Ovary (tissue), 9 donors: ENCODE measurements around the gene ASPA. TPM values are rescaled to one million over a fixed set of nuclear protein-coding genes. Genes with fewer than 3 reads are reported as not detected.

ENCODE experiments used
- DNase-seq, 5 donors: peaks; one replicate each; pipeline ENCODE4 v3.0.0-alpha.2; 2019 to 2020
- H3K27ac ChIP-seq, 2 donors: fragments of 200-600 bp; one replicate each; pipeline versions ENCODE4 v1.5.1 to v1.8.0; 2019 to 2022
- H3K27me3 ChIP-seq: fragments of 200-600 bp; one replicate; pipeline ENCODE4 v1.8.0; 2022
- H3K36me3 ChIP-seq: fragments of 200-600 bp; sonication (generic); one replicate; pipeline ENCODE4 v1.5.1; 2019
- H3K4me1 ChIP-seq: one replicate; pipeline ENCODE4 v1.8.1; 2013; ENCODE audit warnings: mild to moderate bottlenecking, moderate library complexity; ENCODE audit not compliant: insufficient read depth
- H3K4me3 ChIP-seq: fragments of 200-600 bp; sonication (generic); one replicate; pipeline ENCODE4 v1.5.1; 2017
- H3K9me3 ChIP-seq, 2 donors: fragments of 200-600 bp in 1 of 2; sonication (generic) in 1 of 2; one replicate each; pipeline versions ENCODE4 v1.5.1 to v1.8.1; 2013 to 2019; ENCODE audit warnings: mild to moderate bottlenecking in 1 of 2, moderate library complexity in 1 of 2
- CTCF ChIP-seq, 3 donors: fragments of 450-650 bp in 2 of 3; fragments of 200-600 bp in 1 of 3; IDR thresholded peaks; one replicate each; pipeline versions ENCODE4 v1.5.1 to v1.8.0; 2016 to 2022; ENCODE audit warnings: antibody characterized with exemption in 3 of 3, mild to moderate bottlenecking in 1 of 3
- EP300 ChIP-seq: sonication (generic); formaldehyde crosslinking; IDR thresholded peaks from one replicate; pipeline ENCODE4 v1.6.1; 2017; ENCODE audit warnings: antibody characterized with exemption
- POLR2A ChIP-seq: fragments of 450-650 bp; IDR thresholded peaks from one replicate; pipeline ENCODE4 v1.6.1; 2017; ENCODE audit warnings: antibody characterized with exemption, mild to moderate bottlenecking, moderate library complexity
- WGBS, 3 donors: extraction: QIAGEN DNeasy Blood & Tissue Kit in 1 of 3; methylation state at CpG; one replicate each; pipeline versions ENCODE4 v1.1.5 to v1.1.7; 2013 to 2017; 5-methylcytosine and 5-hydroxymethylcytosine counted together
- intact Hi-C, 4 donors: fragments of 100-400 bp; cut with DNase I; formaldehyde crosslinking; loops; one replicate each; pipeline versions ENCODE4 v1.11.0 to v1.15.1; 2022 to 2023
- polyA plus RNA-seq, 2 donors: library from polyadenylated mRNA; stranded (reverse); fragments of 200-250 nt in 1 of 2; fragments of 350-450 nt in 1 of 2; fragmentation: Illumina TruSeq in 1 of 2; extraction: RNeasy Lipid Tissue Mini Kit (QIAGEN cat#74804) in 1 of 2; gene quantifications; one replicate each; pipeline ENCODE4 v1.2.3, GENCODE V29; 2013 to 2014
- total RNA-seq, 7 donors: library from RNA; depleted of rRNA in 2 of 7; stranded (reverse); fragments of >200 nt in 2 of 7; fragmentation: NEBNext Ultra II Directional in 3 of 7; extraction: Animal tissue kit (Norgen Biotek cat#: 25700) in 3 of 7; gene quantifications; one replicate each; pipeline versions ENCODE4 v1.1.0 to v1.2.4, GENCODE V29; 2016 to 2023
- donor health status: DM: no; HTN: no; CAD: no; lungs with moderate emphysema.
- donor health status: DM: no; HTN: no; CAD: no.
- donor health status: Bipolar disorder and iron deficiency.
- donor health status: DM: yes; HTN: yes; CAD: no.
- donor health status: DM: no; HTN: no; CAD: no.
- donor health status: DM: yes; HTN: yes; CAD: no.

Gene ASPA
- total and polyA plus RNA-seq, 9 donors, result 0.46 to 10.3 (median 2.9) TPM

GRCh38 chr17:3532106-3532858, 56.5 kb downstream of the ASPA start:
- no peaks in the 10 kb centered on the region for H3K27me3 ChIP-seq
- 89 to 92% (median 90%) methylated on average over 36 of the region's 36 CpGs for WGBS, 3 donors
- DNase-seq, result peak in 1 of 5 donors; percentile 42
- peaks cover 21% of the 10 kb centered on the region for H3K4me1 ChIP-seq
- H3K27ac ChIP-seq, result no peak overlapping the region
- TF ChIP-seq POLR2A (no peak), EP300 (no peak), CTCF (IDR thresholded peaks at IDR 0.05) (no peak)
- intact Hi-C loops, result loop anchor here in 1 of 4 donors (10.0 kb wide), 1 partner anchor 133 kb away; the partner anchor contains the start of genes EMC6 and TAX1BP3
- H3K36me3 ChIP-seq, result no peaks in the 10 kb centered on the region
- H3K9me3 ChIP-seq, result no peaks in the 10 kb centered on the region
- H3K4me3 ChIP-seq, result no peak overlapping the region

GRCh38 chr17:3532859-3533142, 57.0 kb downstream of the ASPA start:
- H3K9me3 ChIP-seq, result no peaks in the 10 kb centered on the region
- DNase-seq, result no peak
- no peak overlapping the region for H3K4me3 ChIP-seq
- H3K4me1 ChIP-seq, result peaks cover 21% of the 10 kb centered on the region
- H3K27me3 ChIP-seq, result no peaks in the 10 kb centered on the region
- TF ChIP-seq CTCF (IDR thresholded peaks at IDR 0.05), result no peak
- H3K27ac ChIP-seq, result no peak overlapping the region
- intact Hi-C loops, result loop anchor here in 1 of 4 donors (10.0 kb wide), 1 partner anchor 132 kb away; the partner anchor contains the start of genes EMC6 and TAX1BP3
- 91 to 97% (median 97%) methylated on average over 10 of the region's 10 CpGs for WGBS, 3 donors
- no peaks in the 10 kb centered on the region for H3K36me3 ChIP-seq

- no peak for DNase-seq
- no peak for TF ChIP-seq POLR2A
- TF ChIP-seq EP300, result no peak
- TF ChIP-seq CTCF (IDR thresholded peaks at IDR 0.05), result no peak
- Histone ChIP-seq H3K9me3 (no peaks in the 10 kb centered on the region), H3K27ac (no peak overlapping the region), H3K36me3 (no peaks in the 10 kb centered on the region), H3K4me1 (peaks cover 21% of the 10 kb centered on the region), H3K4me3 (no peak overlapping the region), H3K27me3 (no peaks in the 10 kb centered on the region)
- intact Hi-C loops, result loop anchor here in 1 of 4 donors (10.0 kb wide), 1 partner anchor 131 kb away; the partner anchor contains the start of genes EMC6 and TAX1BP3
- 92 to 96% (median 93%) methylated on average over 5 of the region's 5 CpGs for WGBS, 3 donors
These were observed 58.0 kb downstream of the ASPA start for GRCh38 chr17:3533752-3534151.

- TF ChIP-seq EP300 (no peak), POLR2A (no peak), CTCF (IDR thresholded peaks at IDR 0.05) (no peak)
- no peaks in the 10 kb centered on the region for H3K36me3 ChIP-seq
- no peak overlapping the region for H3K4me3 ChIP-seq
- H3K9me3 ChIP-seq, result no peaks in the 10 kb centered on the region
- peak; percentile 32 to 64 (median 54) for DNase-seq
- 34 to 44% (median 42%) methylated on average over 3 of the region's 3 CpGs for WGBS, 3 donors
- intact Hi-C loops, result loop anchor here in 1 of 4 donors (10.0 kb wide), 1 partner anchor 130 kb away; the partner anchor contains the start of genes EMC6 and TAX1BP3
- H3K27ac ChIP-seq, result peak overlapping the region in 1 of 2 donors; percentile 17
- no peaks in the 10 kb centered on the region for H3K27me3 ChIP-seq
- peaks cover 15% of the 10 kb centered on the region for H3K4me1 ChIP-seq
These were observed 59.1 kb downstream of the ASPA start for GRCh38 chr17:3534881-3535252.
